GM18873 (cell line): Measurements from ENCODE around the gene MRPL42.
"Not testable (repeated sequence)": the region's sequence is repeated elsewhere in the genome, so short reads cannot be mapped to it uniquely, and the experiment has no call there.

Experiments
- ATAC-seq: cut with Tn5 transposase; IDR thresholded peaks from one replicate; pipeline ENCODE4 v1.9.1; 2021; ENCODE audit warnings: mild to moderate bottlenecking, moderate library complexity, moderate number of reproducible peaks; ENCODE audit not compliant: unreplicated experiment, low FRiP score

MRPL42 gene

DNA sequence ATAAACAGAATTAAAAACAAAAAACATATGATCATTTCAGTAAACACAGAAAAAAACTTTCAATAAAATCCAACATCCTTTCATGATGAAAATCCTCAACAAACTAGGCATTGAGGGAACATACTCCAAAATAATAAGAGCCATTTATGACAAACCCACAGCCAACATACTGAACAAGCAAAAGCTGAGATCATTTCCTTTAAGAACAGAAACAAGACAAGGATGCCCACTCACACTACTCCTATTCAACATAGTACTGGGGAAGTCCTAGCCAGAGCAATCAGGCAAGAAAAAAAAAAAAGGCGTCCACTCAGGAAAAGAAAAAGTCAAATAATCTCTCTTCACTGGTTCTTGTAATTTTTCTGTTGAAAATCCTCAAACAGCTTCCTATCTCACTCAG, 30.1 kb downstream of the MRPL42 start:
- ATAC-seq: no peak

DNA sequence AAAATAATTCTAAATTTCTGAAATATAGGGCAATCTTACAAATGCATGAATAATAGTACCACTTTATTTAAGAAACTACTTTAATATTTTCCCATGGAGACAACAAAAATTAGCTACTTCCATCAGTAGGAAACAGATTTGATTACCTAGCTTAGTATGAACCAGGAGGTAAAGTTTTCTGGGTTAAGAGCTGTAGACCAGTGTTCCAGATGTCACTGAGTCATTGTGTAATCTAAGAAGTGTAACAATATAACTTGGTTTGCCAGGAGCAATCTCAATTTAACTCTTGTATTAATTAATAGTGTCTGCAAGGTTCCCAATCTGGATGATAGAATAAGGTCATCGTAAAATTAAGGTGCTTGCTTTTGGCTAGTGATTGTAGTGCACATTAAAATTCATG, 31.5 kb downstream of the MRPL42 start:
- ATAC-seq: not testable (repeated sequence)

DNA sequence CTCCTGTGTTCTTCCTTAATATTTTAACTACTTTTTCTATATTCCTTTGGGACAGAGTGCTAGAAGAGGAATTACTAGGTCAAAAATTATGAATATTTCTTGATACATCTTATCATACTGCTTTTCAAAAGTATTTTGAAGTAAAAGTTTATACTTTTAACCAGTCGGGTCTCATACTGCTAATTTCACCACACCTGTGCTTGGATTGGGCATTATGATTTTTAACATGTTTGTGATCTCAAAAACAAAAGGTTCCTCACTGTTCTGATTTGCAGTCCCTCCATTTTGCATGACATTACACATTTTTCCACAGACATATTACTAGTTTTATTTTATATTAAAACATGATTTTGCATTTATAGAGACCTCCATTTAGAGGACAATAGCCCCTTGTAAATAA, 32.9 kb downstream of the MRPL42 start:
- ATAC-seq: no peak

DNA sequence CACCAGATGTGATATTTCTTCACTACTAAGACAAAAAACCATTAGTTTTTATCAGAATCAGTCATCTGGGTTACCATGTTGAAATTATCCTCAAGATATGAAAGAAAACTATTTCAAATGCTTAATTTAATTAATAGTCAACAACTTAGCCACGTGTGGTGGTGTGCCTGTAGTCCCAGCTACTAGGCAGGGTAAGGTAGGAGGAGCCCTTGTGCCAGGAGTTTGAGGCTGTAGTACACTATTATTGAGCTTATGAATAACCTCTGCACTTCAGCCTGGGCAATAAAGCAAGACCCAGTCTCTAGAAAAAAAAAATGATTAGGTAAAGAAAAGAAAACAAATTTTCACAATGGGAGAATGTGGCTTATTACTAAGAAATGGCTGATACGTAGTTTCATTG, 33.4 kb downstream of the MRPL42 start:
- no peak for ATAC-seq

DNA sequence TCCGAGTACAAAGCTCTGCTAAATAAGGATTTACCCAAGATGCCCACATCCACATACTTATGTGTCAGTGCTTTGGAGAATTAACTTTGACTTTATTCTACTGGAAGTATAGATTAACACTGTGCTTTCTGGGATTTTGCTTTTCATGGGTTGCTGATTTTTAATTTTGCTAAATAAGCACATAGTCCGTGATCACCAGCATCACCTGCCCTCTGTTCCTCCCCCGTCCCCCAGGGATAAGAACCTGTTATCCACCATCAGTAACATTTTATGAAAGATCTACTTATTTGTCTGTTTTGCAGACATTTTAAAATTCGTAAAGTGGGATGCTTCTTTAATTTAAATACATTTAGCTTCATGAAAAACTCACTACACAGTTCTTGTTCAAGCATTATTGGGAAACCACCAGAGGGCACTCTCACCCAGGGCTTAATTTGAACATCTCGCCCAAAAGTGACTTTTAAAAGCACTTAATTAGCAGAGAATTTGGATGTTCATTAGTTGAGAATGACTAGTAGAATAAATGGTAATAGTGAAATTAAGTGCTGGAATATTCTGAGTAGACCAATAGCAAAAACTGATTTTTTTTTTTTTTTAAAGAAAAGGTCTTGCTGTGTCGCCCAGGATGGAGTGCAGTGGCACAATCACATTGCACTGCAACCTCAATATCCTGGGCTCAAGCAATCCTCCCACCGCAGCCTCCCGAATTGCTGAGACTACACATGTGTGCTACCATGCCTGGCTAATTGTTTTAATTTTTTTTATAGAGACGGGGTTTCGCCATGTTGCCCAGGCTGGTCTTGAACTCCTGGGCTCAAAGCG, 35.7 kb downstream of the MRPL42 start:
- no peak for ATAC-seq

DNA sequence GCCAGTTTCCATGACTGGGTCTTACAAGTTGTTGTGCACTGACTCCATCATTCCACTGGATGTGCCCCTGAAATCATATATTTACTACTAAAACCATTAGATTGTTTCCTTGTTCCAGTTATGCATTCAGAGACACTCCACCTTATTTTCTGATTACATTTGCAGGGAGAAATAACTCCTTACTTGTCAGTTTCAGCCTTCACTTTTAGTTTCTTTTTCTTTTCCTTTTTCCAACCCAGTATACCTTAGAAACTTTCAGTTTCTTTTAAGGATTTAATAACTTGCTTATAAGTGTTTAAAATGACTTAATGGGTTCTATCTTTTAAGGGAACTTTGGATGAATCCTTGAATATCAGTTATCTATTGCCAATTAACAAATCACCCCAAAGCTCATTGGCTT, 39.9 kb downstream of the MRPL42 start:
- no peak for ATAC-seq

DNA sequence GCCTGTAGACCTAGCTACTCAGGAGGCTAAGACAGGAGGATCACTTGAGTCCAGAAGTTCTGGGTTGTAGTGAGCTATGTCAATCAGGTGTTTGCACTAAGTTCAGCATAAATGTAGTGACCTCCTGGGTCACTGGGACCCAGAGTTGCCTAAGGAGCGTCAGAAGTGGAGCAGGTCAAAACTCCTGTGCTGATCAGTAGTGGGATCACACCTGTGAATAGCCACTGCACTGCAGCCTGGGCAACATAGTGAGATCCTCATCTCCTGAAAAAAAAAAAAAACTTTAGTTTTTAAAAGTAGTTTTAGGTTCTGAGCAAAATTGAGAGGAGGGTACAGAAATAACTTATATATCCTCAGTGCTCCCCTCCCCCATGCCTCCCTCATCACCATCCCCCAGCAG, 42.2 kb downstream of the MRPL42 start:
- ATAC-seq: no peak

DNA sequence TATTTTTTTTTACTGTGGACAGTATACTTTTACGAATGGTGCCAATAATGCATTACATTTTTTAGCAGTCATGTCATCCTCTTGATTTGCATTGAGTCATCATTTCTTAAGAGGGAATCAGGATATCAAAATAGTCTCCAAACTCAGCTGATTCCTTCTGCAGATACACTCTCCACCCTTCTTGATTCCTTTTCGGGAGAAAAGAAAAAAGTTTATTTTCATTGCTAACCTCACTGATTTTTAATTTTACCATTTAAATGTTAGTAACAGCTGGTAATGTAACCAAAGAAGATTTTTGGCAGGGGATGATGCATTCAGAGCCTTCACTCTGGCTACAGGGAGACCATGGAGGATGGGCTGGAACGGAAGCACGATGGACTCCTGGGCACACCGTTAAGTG, 47.5 kb downstream of the MRPL42 start:
- ATAC-seq: no peak

DNA sequence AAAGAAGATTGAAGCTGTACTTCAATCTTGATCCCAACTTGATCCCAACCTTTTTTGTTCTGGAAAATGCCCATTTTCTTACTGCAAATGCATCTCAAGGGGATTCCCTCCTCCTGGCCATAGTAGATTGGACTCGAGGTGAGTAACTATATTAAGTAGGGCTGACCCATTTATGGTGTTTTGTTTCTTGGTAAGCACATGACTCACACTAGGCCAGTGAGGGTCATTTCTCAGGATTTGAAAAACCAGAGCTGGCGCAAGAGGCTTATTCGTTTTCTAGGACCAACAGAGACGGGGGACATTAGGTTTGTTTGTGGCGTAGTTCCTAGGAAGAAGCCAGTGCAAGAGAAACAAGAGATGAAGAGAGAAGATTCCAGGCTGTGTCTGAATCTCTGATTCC, 51.4 kb downstream of the MRPL42 start:
- no peak for ATAC-seq

DNA sequence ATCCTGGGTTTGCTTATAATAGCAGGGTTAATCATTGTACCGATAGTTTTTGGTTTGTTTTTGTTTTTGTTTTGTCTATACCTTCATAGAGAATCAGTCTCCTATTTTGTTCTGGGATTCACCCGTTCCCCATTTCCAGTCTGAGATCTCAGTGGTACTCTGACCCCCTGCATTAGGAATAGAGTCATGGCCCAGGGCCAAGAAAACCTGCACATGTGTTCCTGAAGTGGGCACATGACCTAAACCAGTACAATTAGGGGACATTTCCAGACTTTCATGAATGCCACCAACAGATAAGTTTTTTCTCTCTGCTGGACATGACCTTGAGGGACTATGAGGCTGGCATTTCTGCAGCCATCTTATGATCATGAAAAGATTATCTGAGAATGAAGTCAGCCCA, 52.5 kb downstream of the MRPL42 start:
- no peak for ATAC-seq

DNA sequence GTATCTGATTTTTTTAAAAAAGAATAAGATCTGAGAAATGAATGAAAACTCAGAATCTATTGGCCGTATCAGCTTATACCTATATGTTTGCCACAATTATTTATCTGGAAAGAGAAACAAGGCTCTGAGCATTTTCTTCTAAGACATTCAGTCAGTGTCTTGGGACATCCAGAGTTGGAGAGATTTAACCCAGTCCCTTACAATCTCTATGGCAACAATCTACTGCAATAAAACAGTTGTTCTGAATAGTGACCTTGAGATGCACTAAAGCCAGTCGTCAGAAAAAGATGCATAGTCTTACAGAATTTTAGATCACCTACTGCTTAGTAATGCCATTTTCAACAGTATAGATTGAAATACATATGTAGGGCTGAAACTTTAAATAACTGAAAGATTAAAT, 53.1 kb downstream of the MRPL42 start:
- no peak for ATAC-seq

DNA sequence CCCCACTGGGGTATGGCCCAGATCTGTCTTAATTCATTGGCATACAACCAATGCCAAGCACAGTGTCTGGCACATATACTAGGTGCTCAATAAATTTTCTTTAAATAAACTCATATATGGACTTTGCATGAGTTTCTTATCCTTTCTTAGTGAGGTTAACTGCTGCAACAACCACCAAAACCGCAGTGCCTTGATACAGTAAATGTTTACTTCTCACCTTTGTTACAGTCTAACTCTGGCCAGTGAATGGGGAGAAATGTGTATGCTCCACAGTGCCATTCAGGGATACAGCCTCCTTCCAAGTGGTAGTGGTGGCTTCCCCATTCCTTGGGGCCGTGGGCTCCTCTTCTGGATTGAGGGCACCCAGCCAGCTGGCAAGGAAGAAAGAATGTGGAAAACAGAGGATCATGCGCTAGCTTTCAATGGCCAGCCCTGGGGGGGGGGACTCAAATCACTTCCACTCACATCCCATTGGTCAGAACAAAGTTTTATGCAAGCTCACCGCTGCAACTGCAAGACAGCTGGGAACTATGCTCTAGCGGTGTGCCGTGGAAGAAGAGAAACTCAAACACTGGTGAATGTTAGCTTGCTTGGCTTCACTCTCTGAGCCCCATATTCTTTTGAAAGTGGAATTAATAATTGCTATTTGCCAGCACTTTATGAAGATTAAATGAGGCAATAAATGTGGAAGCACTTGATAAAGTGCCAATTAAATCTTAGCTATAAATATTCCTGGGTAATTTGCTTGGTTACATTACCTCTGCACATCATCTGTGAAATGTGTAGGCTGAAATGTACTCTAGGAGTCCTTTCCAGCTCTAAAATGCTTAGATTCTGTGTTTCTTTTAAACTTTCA, 54.1 kb downstream of the MRPL42 start:
- no peak for ATAC-seq

DNA sequence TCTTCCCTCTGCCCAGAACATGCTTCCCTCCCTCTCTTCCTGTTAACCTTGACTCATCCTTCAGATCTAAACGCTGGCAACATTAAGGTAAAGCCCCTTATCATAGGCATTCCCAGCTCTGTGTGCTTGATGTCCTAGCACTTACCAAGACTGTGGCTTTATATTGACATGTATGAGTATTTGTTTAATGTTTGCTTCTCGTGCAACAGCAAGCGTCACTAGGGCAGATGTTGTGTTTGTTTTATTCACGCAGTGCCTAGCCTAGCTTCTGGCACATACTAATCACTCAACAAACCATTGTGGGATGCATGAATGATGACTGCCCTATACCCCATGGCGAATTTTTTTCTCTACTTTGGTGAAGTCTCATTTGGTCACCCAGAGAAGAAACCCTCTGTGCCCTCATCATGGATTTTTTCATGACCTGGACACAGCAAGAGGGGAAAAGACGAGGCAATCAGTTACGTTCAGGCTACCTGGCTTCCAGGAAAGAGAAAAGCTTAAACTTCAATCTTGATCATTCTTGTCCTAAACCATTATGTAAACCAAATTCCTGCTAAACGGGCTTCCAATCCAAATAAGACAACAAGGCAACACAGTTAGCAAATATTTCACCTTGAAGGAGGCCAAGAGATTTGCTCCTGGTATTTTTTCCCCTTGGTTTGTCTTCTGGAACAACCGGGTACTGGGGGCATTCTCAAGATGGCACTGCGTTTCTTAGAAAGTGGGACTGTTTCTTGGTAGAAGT, 57.2 kb downstream of the MRPL42 start:
- ATAC-seq: no peak

DNA sequence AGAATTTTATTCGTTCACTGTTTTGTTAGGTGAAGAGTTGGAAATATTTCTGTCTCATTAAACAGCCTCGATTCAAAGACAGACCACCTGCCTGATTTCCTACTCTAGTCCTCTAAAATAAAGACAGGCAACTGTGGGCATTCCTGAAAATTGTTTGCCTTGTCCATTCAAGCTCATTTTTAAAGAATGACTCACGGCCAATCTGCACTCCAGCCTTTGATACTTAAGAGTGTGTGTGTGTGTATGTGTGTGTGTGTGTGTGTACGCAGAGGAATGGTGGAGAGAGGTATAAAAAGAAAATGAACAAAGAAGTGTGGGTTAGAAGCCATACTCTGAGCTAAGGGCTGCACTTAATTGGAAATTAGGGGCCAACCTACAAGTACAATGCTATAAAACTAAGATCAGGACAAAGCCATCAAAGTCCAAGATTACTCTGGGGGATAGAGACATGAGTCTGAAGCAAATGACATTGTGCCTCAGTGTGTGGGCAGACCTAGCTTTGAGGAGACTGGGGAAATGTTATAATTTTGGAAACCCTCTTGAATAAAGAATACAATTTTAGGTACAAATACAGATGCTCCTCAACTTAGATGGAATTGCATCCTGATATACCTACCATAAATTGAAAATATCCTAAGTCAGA, 59.6 kb downstream of the MRPL42 start:
- ATAC-seq: no peak

DNA sequence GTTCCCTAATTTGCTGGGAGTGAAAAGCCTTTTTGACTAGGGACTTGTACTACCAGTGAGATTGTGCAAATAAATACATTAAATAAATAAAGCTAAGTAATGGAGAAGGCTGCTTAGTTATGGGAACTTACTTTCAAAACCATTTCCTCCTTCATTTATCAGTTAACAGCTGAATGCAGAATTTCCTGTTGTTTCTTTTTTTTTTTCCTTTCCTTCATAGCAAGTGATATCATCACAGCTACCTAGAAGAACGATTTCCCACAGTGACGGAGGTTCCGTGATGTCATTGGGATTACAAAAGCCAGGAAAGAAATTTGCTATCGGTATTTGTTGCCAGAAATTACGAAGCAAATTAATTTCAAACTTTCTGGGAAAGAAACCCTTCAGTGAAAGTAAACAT, 63.0 kb downstream of the MRPL42 start:
- no peak for ATAC-seq

DNA sequence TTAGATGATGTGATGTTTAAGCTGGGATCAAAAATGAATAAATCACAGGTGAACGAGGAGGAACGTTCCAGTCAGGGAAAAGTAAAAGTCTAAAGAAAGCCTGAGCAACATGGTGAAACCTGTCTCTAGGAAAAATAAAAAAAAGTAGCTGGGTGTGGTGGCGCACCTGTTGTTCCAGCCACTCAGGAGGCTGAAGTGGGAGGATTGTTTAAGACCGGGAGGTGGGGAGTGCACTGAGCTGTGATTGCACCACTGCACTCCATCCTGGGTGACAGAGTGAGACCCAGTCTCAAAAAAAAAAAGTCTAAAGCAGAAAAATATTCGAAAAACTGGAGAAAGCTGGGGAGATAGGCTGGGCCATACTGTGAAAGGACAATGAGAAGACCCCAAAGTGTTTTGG, 66.0 kb downstream of the MRPL42 start:
- no peak for ATAC-seq

DNA sequence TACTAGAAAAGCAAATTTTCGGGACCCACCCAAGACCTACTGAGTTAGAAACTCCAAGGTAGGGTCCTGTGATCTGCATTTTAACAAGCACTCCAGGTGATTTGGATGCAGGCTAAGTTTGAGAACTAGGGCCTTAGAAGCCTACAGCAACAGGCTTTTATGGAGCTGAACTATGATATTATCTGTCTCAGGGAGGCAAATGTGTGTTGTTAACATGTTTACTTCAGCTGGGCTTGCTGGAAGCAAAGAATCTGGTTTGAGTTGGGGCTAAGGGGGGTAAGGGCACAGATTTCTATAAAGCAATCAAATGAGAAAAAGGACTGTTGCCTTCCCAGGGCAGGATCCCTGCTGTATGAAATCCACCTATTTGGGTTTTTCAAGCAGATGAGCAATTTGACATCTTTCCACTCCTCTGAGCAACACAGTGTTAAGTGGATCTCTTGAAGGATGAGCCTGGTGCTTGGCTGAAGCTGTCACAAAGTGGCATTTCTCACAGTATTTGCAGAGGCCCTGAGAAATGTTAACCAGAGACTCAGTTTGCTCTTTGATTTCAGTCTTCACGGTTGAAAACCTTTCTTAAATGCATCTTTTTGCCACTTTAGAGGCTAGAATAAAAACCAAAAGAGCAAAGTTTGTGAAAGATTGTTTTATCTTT, 68.9 kb downstream of the MRPL42 start:
- ATAC-seq: no peak

DNA sequence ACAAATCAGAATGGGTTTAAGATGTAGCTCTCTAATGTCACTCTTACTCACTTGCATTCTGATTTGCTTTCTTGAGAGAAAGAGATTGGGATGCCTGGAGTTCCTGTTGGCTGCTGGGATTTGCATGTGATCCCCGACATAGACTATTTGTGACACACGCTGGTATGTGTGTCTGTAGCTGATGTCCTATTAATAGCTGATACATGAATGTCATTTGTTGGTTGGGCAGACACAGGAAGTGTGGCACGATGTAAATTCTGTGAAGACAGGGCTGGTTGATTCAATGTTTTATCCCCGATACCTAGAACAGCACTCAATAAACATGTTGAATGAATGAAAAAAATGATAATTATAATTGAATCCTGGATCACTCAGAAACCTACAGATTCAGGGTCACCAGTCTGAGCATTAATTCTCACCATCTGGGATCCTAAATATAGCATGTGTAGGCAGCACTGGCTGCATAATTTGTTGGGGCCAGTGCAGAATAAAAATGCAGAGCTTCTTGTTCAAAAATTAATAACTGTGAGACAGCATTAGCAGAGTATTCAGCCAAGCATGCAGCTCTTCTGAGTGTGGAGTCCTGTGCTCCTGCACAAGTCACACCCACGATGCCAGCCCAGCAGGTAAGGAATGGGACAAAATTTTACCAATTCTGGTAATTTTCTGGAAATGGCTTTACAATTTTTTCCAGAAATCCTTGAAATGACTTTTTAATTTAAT, 69.6 kb downstream of the MRPL42 start:
- ATAC-seq: peak; percentile 79

DNA sequence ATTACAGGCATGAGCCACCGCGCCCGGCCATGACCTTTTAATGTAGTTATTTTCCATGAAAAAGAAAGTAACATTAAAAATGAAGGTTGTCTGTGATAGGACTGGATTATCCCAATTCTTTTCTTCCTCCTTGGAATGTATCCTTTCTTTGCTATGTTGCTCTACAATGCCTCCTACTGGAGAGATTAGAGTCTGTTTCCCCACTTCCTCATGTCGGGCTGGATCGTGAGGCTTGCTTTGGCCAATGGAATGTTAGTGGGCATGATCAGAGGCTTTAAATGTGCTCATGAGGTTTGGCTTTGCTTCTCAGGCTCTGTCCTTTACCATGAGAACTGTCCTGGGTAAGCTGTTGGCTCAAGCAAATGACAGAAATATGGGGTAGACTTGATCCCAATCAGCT, 70.5 kb downstream of the MRPL42 start:
- no peak for ATAC-seq
